Astrocyte (in vitro differentiated cells and primary cell): ENCODE data around the gene UGCG. TPM values are rescaled to one million over a fixed set of nuclear protein-coding genes. Genes with fewer than 3 reads are reported as not detected.

ENCODE experiments used
- DNase-seq: peaks from one replicate; pipeline ENCODE4 v3.0.0-alpha.2; 2010; ENCODE audit warnings: low read depth
- FAIRE-seq: peaks from 2 replicates; lab custom pipeline; 2011; peaks lifted over from hg19 to GRCh38; lab: Jason Lieb, UNC
- H2AFZ ChIP-seq: 2 replicates; pipeline ENCODE4 v1.6.0; 2012; ENCODE audit warnings: low read depth, low read length, inconsistent platforms
- H3K27ac ChIP-seq: 2 replicates; pipeline ENCODE4 v1.5.1; 2011; ENCODE audit warnings: low read depth, low read length, inconsistent platforms
- H3K27me3 ChIP-seq: 2 replicates; pipeline ENCODE4 v1.6.0; 2011; ENCODE audit warnings: low read length, inconsistent platforms; ENCODE audit not compliant: insufficient read depth
- H3K36me3 ChIP-seq: 2 replicates; pipeline ENCODE4 v1.5.1; 2011; ENCODE audit warnings: low read length, inconsistent platforms; ENCODE audit not compliant: insufficient read depth
- H3K4me1 ChIP-seq: 2 replicates; pipeline ENCODE4 v1.5.1; 2011; ENCODE audit warnings: low read length, inconsistent platforms; ENCODE audit not compliant: insufficient read depth
- H3K4me2 ChIP-seq: 2 replicates; pipeline ENCODE4 v1.6.0; 2012; ENCODE audit warnings: low read length, inconsistent platforms
- H3K4me3 ChIP-seq: 2 replicates; pipeline ENCODE4 v1.5.1; 2011; ENCODE audit warnings: low read depth, mild to moderate bottlenecking, low read length, inconsistent platforms; ENCODE audit not compliant: insufficient read depth
- H3K79me2 ChIP-seq: 2 replicates; pipeline ENCODE4 v1.6.0; 2012; ENCODE audit warnings: mild to moderate bottlenecking, low read length, inconsistent platforms; ENCODE audit not compliant: insufficient read depth
- H3K9ac ChIP-seq: 2 replicates; pipeline ENCODE4 v1.6.0; 2012; ENCODE audit warnings: mild to moderate bottlenecking, low read length, inconsistent platforms
- H3K9me3 ChIP-seq: 2 replicates; pipeline ENCODE4 v1.5.1; 2012; ENCODE audit warnings: low read depth, mild to moderate bottlenecking, low read length, inconsistent platforms; ENCODE audit not compliant: insufficient read depth
- H4K20me1 ChIP-seq: 2 replicates; pipeline ENCODE4 v1.6.0; 2012; ENCODE audit warnings: low read length, inconsistent platforms; ENCODE audit not compliant: insufficient read depth
- H3K27ac Mint-ChIP-seq: one replicate; pipeline ENCODE4 v1.8.0; 2021; ENCODE audit warnings: mild to moderate bottlenecking, mixed read lengths; ENCODE audit not compliant: unreplicated experiment
- H3K27me3 Mint-ChIP-seq: one replicate; pipeline ENCODE4 v1.8.0; 2021; ENCODE audit warnings: low read depth, mixed read lengths; ENCODE audit not compliant: unreplicated experiment
- H3K36me3 Mint-ChIP-seq: one replicate; pipeline ENCODE4 v1.8.0; 2021; ENCODE audit warnings: low read depth, mixed read lengths; ENCODE audit not compliant: unreplicated experiment
- H3K4me1 Mint-ChIP-seq: one replicate; pipeline ENCODE4 v1.8.0; 2021; ENCODE audit warnings: low read depth, mixed read lengths; ENCODE audit not compliant: unreplicated experiment
- H3K4me3 Mint-ChIP-seq: one replicate; pipeline ENCODE4 v1.8.0; 2021; ENCODE audit warnings: mild to moderate bottlenecking, moderate library complexity, mixed read lengths; ENCODE audit not compliant: unreplicated experiment
- H3K9me3 Mint-ChIP-seq: one replicate; pipeline ENCODE4 v1.8.0; 2021; ENCODE audit warnings: mild to moderate bottlenecking, mixed read lengths; ENCODE audit not compliant: unreplicated experiment
- CTCF ChIP-seq: IDR thresholded peaks from 2 replicates; pipeline ENCODE4 v1.5.1; 2011; ENCODE audit warnings: low read depth, mild to moderate bottlenecking, inconsistent platforms, low read length, moderate library complexity; ENCODE audit not compliant: insufficient read depth
- EZH2 ChIP-seq: IDR thresholded peaks from 2 replicates; pipeline ENCODE4 v1.6.1; 2012; ENCODE audit warnings: mild to moderate bottlenecking, low read length, inconsistent platforms; ENCODE audit not compliant: insufficient read depth
- total RNA-seq: library from RNA; stranded (reverse); gene quantifications from 2 replicates; pipeline ENCODE4 v1.2.1, GENCODE V29; 2021

Gene UGCG
- total RNA-seq, 1 donor from 2014 or later, result 166 TPM

- no peaks in the 10 kb centered on the region for H3K27me3 Mint-ChIP-seq
- no peaks in the 10 kb centered on the region for H3K9me3 Mint-ChIP-seq
- H2AFZ ChIP-seq, result no peak overlapping the region
- no peak overlapping the region for H3K27ac ChIP-seq
- no peak overlapping the region for H3K4me3 ChIP-seq
- no peak overlapping the region for H3K27ac Mint-ChIP-seq
- no peaks in the 10 kb centered on the region for H3K79me2 ChIP-seq
- H3K9ac ChIP-seq, result no peak overlapping the region
- DNase-seq (no peak), FAIRE-seq (no peak)
- H3K9me3 ChIP-seq, result no peaks in the 10 kb centered on the region
- peaks cover 3% of the 10 kb centered on the region for H3K36me3 Mint-ChIP-seq
- no peaks in the 10 kb centered on the region for H3K36me3 ChIP-seq
- H4K20me1 ChIP-seq, result no peaks in the 10 kb centered on the region
- peaks cover 25% of the 10 kb centered on the region for H3K4me1 ChIP-seq
- no peak overlapping the region for H3K4me2 ChIP-seq
- H3K27me3 ChIP-seq, result no peaks in the 10 kb centered on the region
- peaks cover 25% of the 10 kb centered on the region for H3K4me1 Mint-ChIP-seq
- no peak overlapping the region for H3K4me3 Mint-ChIP-seq
- TF ChIP-seq CTCF (no peak), EZH2 (no peak)
Observed at GRCh38 chr9:111955048-111955447, 58.4 kb downstream of the UGCG start.

- Mint-ChIP-seq H3K27me3 (no peaks in the 10 kb centered on the region), H3K36me3 (peaks cover 5% of the 10 kb centered on the region), H3K27ac (peak overlapping the region; percentile 75), H3K4me3 (peak overlapping the region; percentile 66), H3K9me3 (peaks cover 2% of the 10 kb centered on the region), H3K4me1 (peaks cover 36% of the 10 kb centered on the region)
- H3K36me3 ChIP-seq, result no peaks in the 10 kb centered on the region
- H3K79me2 ChIP-seq, result no peaks in the 10 kb centered on the region
- no peaks in the 10 kb centered on the region for H3K9me3 ChIP-seq
- H3K4me2 ChIP-seq, result peak overlapping the region; percentile 68
- H3K4me3 ChIP-seq, result peak overlapping the region; percentile 1
- TF ChIP-seq CTCF, result no peak
- no peak for TF ChIP-seq EZH2
- H4K20me1 ChIP-seq, result no peaks in the 10 kb centered on the region
- peaks cover 37% of the 10 kb centered on the region for H3K4me1 ChIP-seq
- H2AFZ ChIP-seq, result no peak overlapping the region
- no peaks in the 10 kb centered on the region for H3K27me3 ChIP-seq
- H3K27ac ChIP-seq, result peak overlapping the region; percentile 85
- FAIRE-seq (peak; percentile 97), DNase-seq (peak; percentile 99)
- H3K9ac ChIP-seq, result peak overlapping the region; percentile 74
Observed at GRCh38 chr9:111957856-111958631, 61.4 kb downstream of the UGCG start.
